ENCODE data around the gene SEMA5B.

- TF ChIP-seq POLR2A (IDR thresholded peaks at IDR 0.05; ENCODE audit: low read depth, low read length): no peak
- TF ChIP-seq TAF1 (IDR thresholded peaks at IDR 0.05; ENCODE audit: low read depth, low read length): no peak
These were observed 19.4 kb upstream of the SEMA5B start for GRCh38 chr3:123047062-123047319.
